Neuronal stem cell (in vitro differentiated cells): Measurements from ENCODE around the gene CBL.
A peak's percentile ranks its signal among the peaks of the same experiment; 100 is the strongest.

Source experiments
- DNase-seq: peaks from one replicate; pipeline ENCODE4 v3.0.0-alpha.2; 2013; ENCODE audit warnings: low spot score
- H2AFZ ChIP-seq: one replicate; pipeline ENCODE4 v1.6.1; 2013; ENCODE audit warnings: mild to moderate bottlenecking, low read length, inconsistent platforms
- H2AK5ac ChIP-seq: 2 replicates; pipeline ENCODE4 v1.6.1; 2013; ENCODE audit warnings: low read depth, mild to moderate bottlenecking, inconsistent platforms, low read length, moderate library complexity, mixed read lengths
- H2BK120ac ChIP-seq: 2 replicates; pipeline ENCODE4 v1.6.1; 2013; ENCODE audit warnings: low read depth, mild to moderate bottlenecking, inconsistent platforms, low read length, moderate library complexity, mixed read lengths
- H2BK12ac ChIP-seq: one replicate; pipeline ENCODE4 v1.6.1; 2013; ENCODE audit warnings: low read length, inconsistent platforms
- H2BK15ac ChIP-seq: 2 replicates; pipeline ENCODE4 v1.6.1; 2013; ENCODE audit warnings: mild to moderate bottlenecking, low read length, inconsistent platforms, mixed read lengths
- H2BK5ac ChIP-seq: one replicate; pipeline ENCODE4 v1.6.1; 2013; ENCODE audit warnings: inconsistent platforms, mild to moderate bottlenecking, low read length, moderate library complexity
- H3K14ac ChIP-seq: one replicate; pipeline ENCODE4 v1.6.1; 2013; ENCODE audit warnings: low read length, inconsistent platforms
- H3K18ac ChIP-seq: 2 replicates; pipeline ENCODE4 v1.6.1; 2013; ENCODE audit warnings: low read length, inconsistent platforms
- H3K23ac ChIP-seq: 2 replicates; pipeline ENCODE4 v1.6.1; 2013; ENCODE audit warnings: low read depth, mild to moderate bottlenecking, mixed read lengths, low read length, inconsistent platforms; ENCODE audit not compliant: poor library complexity
- H3K27ac ChIP-seq: replicated peaks from 3 replicates; pipeline ENCODE4 v1.5.1; 2013; ENCODE audit warnings: low read length, inconsistent platforms
- H3K27me3 ChIP-seq, 3 experiments: 2 replicates each; pipeline ENCODE4 v1.6.1; 2013; ENCODE audit warnings: low read length in 3 of 3, mild to moderate bottlenecking in 2 of 3, inconsistent platforms in 1 of 3, low read depth in 1 of 3, mixed read lengths in 1 of 3, moderate library complexity in 1 of 3; ENCODE audit not compliant: control insufficient read depth in 3 of 3, insufficient read depth in 3 of 3
- H3K36me3 ChIP-seq, 2 donors: replicated peaks in 1 of 2; 2 replicates each; pipeline ENCODE4 v1.6.1; 2013; ENCODE audit warnings: low read length in 2 of 2; ENCODE audit not compliant: control insufficient read depth in 2 of 2, insufficient read depth in 2 of 2
- H3K4ac ChIP-seq: 2 replicates; pipeline ENCODE4 v1.6.1; 2013; ENCODE audit warnings: inconsistent platforms, mild to moderate bottlenecking, low read length, moderate library complexity
- H3K4me1 ChIP-seq, 2 donors: 1 replicate in 1 of 2; 2 replicates in 1 of 2; pipeline ENCODE4 v1.6.1; 2013; ENCODE audit warnings: low read length in 2 of 2, low read depth in 1 of 2; ENCODE audit not compliant: control insufficient read depth in 2 of 2, insufficient read depth in 1 of 2
- H3K4me2 ChIP-seq: one replicate; pipeline ENCODE4 v1.6.1; 2013; ENCODE audit warnings: mild to moderate bottlenecking, low read length, inconsistent platforms; ENCODE audit not compliant: insufficient read depth, poor library complexity, severe bottlenecking
- H3K4me3 ChIP-seq, 2 donors: 2 replicates each; pipeline ENCODE4 v1.5.1; 2013; ENCODE audit warnings: low read length in 2 of 2, mild to moderate bottlenecking in 2 of 2, inconsistent platforms in 1 of 2, moderate library complexity in 1 of 2
- H3K79me1 ChIP-seq: one replicate; pipeline ENCODE4 v1.6.1; 2013; ENCODE audit warnings: low read depth, mild to moderate bottlenecking, inconsistent platforms, low read length, moderate library complexity
- H3K9ac ChIP-seq: one replicate; pipeline ENCODE4 v1.6.1; 2013; ENCODE audit warnings: mild to moderate bottlenecking, low read depth, low read length, inconsistent platforms; ENCODE audit not compliant: poor library complexity
- H3K9me3 ChIP-seq, 2 donors: replicated peaks in 1 of 2; 2 replicates each; pipeline versions ENCODE3 to v1.6.1; 2013; ENCODE audit warnings: low read length in 2 of 2, mild to moderate bottlenecking in 2 of 2, inconsistent platforms in 1 of 2, low read depth in 1 of 2, mixed read lengths in 1 of 2, moderate library complexity in 1 of 2; ENCODE audit not compliant: control insufficient read depth in 2 of 2, insufficient read depth in 1 of 2
- H4K8ac ChIP-seq: one replicate; pipeline ENCODE4 v1.6.1; 2013; ENCODE audit warnings: low read depth, mild to moderate bottlenecking, inconsistent platforms, low read length, moderate library complexity
- H4K91ac ChIP-seq: one replicate; pipeline ENCODE4 v1.6.1; 2013; ENCODE audit warnings: low read length, low read depth, mild to moderate bottlenecking, inconsistent platforms; ENCODE audit not compliant: poor library complexity
- WGBS, 2 donors: extraction: QIAGEN DNeasy Blood & Tissue Kit; methylation state at CpG; one replicate each; pipeline ENCODE4 v1.1.7; 2013; ENCODE audit warnings: missing lambda C conversion rate in 2 of 2, mixed read lengths in 1 of 2; ENCODE audit not compliant: insufficient read length in 2 of 2, insufficient replicate concordance in 1 of 2; ENCODE audit errors: extremely low coverage in 2 of 2; 5-methylcytosine and 5-hydroxymethylcytosine counted together

CBL gene

DNA sequence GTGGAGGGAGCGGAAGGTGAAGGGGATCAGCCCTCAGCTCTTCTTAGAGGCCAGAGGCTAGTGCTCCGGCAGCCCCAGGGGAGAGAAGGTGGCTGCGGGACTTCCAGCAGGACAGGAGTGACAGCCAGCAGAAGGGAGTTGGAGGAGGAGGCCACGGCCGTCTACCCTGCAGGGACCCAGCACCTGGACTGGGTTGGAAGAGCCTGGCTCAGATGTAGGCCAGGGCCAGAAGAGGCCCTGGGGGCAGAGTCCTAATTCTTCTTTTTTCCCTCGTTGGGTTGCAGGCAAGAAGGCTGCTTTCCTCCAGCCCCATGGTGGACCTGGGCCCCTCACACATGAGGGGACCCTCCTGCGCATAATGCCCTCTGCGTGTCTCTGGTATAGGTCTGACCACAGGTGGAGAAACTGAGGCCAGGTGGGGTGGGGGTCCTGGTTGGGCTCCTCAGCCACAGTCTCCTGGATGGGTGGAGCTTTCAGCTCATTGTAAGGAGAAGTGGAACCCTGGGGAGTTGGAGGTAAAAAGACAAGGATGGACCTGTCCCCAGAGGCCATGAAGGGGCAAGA, 113.1 kb downstream of the CBL start:
- H3K4me2 ChIP-seq: no peak overlapping the region
- no peak overlapping the region for H3K14ac ChIP-seq
- H4K91ac ChIP-seq: peak overlapping the region; percentile 25
- peak overlapping the region; percentile 47 for H2AK5ac ChIP-seq
- H2AFZ ChIP-seq: peak overlapping the region; percentile 90
- H3K4me1 ChIP-seq: peaks cover 46 to 49% of the 10 kb centered on the region in 2 donors
- H3K4ac ChIP-seq: no peak overlapping the region
- peak overlapping the region; percentile 51 for H3K27ac ChIP-seq
- peak overlapping the region; percentile 62 for H2BK5ac ChIP-seq
- peak overlapping the region; percentile 40 for H2BK120ac ChIP-seq
- H3K9me3 ChIP-seq: no peaks in the 10 kb centered on the region
- no peak for DNase-seq
- no CpG with 5 or more reads among the region's 8 CpGs for WGBS, 2 donors
- no peaks in the 10 kb centered on the region for H3K36me3 ChIP-seq
- H3K4me3 ChIP-seq: no peak overlapping the region
- H3K79me1 ChIP-seq: no peaks in the 10 kb centered on the region
- H3K18ac ChIP-seq: peak overlapping the region; percentile 91
- H4K8ac ChIP-seq: no peak overlapping the region
- H2BK12ac ChIP-seq: peak overlapping the region; percentile 53
- H3K9ac ChIP-seq: peak overlapping the region; percentile 31
- peak overlapping the region; percentile 76 for H2BK15ac ChIP-seq
- H3K27me3 ChIP-seq: peaks cover 6 to 37% (median 15%) of the 10 kb centered on the region in 3 experiments
- no peak overlapping the region for H3K23ac ChIP-seq

DNA sequence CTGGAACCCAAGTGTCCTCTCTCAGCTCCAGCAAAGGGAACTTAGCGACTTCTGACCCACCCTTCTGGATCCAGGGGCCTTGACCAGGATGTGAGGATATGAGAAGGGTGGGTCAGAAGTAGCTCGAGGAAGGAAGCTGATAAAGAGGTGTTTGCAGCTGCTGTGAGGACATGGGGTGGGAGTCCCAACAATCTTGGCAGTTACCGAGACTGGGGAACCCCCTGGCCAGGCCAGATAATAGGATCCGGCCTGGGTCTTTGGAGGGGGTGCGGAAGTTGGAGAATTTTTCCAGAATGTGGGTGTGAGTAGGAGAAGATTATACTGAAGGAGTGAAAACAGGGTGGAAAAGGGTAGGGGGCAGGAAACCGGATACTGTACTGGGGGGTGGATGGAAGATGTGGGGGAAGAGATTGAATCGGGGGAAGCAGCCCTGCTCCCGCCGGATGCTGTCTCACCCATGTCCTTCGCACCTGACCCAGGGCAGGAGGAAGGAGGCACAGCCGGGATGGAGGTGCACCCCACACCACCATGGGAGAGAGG, 113.6 kb downstream of the CBL start:
- no CpG with 5 or more reads among the region's 11 CpGs for WGBS, 2 donors
- Histone ChIP-seq H3K79me1 (no peaks in the 10 kb centered on the region), H3K4me3 (no peak overlapping the region), H4K91ac (no peak overlapping the region), H3K23ac (peak overlapping the region; percentile 80), H3K27ac (peak overlapping the region; percentile 44), H4K8ac (no peak overlapping the region), H3K9ac (peak overlapping the region; percentile 79), H2BK12ac (peak overlapping the region; percentile 89), H3K4me1 (peaks cover 46 to 48% of the 10 kb centered on the region in 2 donors), H3K36me3 (no peaks in the 10 kb centered on the region), H2AFZ (peak overlapping the region; percentile 90), H2BK120ac (peak overlapping the region; percentile 40), H3K14ac (no peak overlapping the region), H3K9me3 (no peaks in the 10 kb centered on the region), H3K27me3 (peaks cover 6 to 33% (median 15%) of the 10 kb centered on the region in 3 experiments), H2BK5ac (peak overlapping the region; percentile 62), H3K18ac (peak overlapping the region; percentile 91), H3K4me2 (no peak overlapping the region), H2AK5ac (peak overlapping the region; percentile 47), H2BK15ac (peak overlapping the region; percentile 76), H3K4ac (no peak overlapping the region)
- DNase-seq: no peak

DNA sequence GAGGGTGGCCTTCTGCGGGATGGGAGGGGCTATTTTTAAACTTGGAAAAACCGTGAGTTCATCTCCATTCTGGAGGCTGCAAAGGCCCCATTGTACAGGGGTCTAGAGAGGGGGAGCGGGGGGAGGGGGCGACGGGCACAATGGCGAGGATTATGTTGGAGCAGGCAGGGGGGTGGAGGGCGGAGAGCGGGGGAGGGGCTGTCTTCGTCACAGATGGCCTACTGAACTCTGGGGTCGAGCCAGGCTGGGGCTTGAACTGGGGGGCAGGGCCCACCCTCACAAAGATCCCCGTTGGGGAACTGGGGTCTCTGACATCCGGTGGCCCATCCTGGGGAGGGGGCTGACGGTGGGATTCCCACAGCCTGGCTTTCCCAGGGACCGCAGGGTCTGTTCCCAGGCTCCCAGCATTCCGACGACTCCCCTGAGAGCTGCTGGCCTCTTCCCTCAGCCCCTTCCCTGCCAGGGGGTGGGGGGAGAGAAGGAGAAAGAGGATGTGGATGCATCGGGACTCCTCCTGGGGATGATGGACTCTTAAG, 114.2 kb downstream of the CBL start:
- Histone ChIP-seq H3K79me1 (no peaks in the 10 kb centered on the region), H3K23ac (peak overlapping the region; percentile 80), H2BK15ac (peak overlapping the region; percentile 86), H3K4me2 (peak overlapping the region; percentile 58), H3K4me1 (peaks cover 43 to 45% of the 10 kb centered on the region in 2 donors), H3K27me3 (peaks cover 6 to 27% (median 13%) of the 10 kb centered on the region in 3 experiments), H3K36me3 (no peaks in the 10 kb centered on the region), H2BK12ac (peak overlapping the region; percentile 89), H3K14ac (no peak overlapping the region), H2BK120ac (peak overlapping the region; percentile 49), H2BK5ac (peak overlapping the region; percentile 91), H4K91ac (peak overlapping the region; percentile 74), H2AK5ac (peak overlapping the region; percentile 77), H2AFZ (peak overlapping the region; percentile 90), H4K8ac (no peak overlapping the region), H3K9ac (peak overlapping the region; percentile 79), H3K4ac (no peak overlapping the region), H3K18ac (peak overlapping the region; percentile 98), H3K27ac (peak overlapping the region; percentile 73), H3K4me3 (peak overlapping the region in 1 of 2 donors; percentile 62), H3K9me3 (no peaks in the 10 kb centered on the region)
- no CpG with 5 or more reads among the region's 17 CpGs for WGBS, 2 donors
- DNase-seq: no peak
